ACC112 (cell line): ENCODE measurements around the gene LYZL1.

Experiments
- H2AFZ ChIP-seq: fragments of 200-600 bp; sonication (generic); one replicate; pipeline ENCODE4 v1.6.0; 2017; ENCODE audit warnings: antibody characterized with exemption, low read length; ENCODE audit not compliant: unreplicated experiment
- H3K27ac ChIP-seq: fragments of 200-600 bp; sonication (generic); 2 replicates; pipeline ENCODE4 v1.5.1; 2014; ENCODE audit warnings: low read depth, mild to moderate bottlenecking, antibody characterized with exemption, low read length, moderate library complexity
- H3K27me3 ChIP-seq: fragments of 200-600 bp; sonication (generic); 2 replicates; pipeline ENCODE4 v1.6.1; 2014; ENCODE audit warnings: mild to moderate bottlenecking, antibody characterized with exemption, low read length, moderate library complexity, mixed read lengths; ENCODE audit not compliant: insufficient read depth
- H3K36me3 ChIP-seq: fragments of 200-600 bp; sonication (generic); 2 replicates; pipeline ENCODE4 v1.6.1; 2016; ENCODE audit warnings: mild to moderate bottlenecking, antibody characterized with exemption, low read length, moderate library complexity, mixed read lengths; ENCODE audit not compliant: insufficient read depth
- H3K4me1 ChIP-seq: fragments of 200-600 bp; sonication (generic); one replicate; pipeline ENCODE4 v1.6.1; 2016; ENCODE audit warnings: low read length, mixed read lengths; ENCODE audit not compliant: insufficient read depth, unreplicated experiment, control insufficient read depth
- H3K4me3 ChIP-seq: fragments of 200-600 bp; sonication (generic); 2 replicates; pipeline ENCODE4 v1.5.1; 2014; ENCODE audit warnings: mild to moderate bottlenecking, low read depth, low read length
- H3K79me2 ChIP-seq: fragments of 200-600 bp; sonication (generic); one replicate; pipeline ENCODE4 v1.6.0; 2016; ENCODE audit warnings: low read length; ENCODE audit not compliant: control insufficient read depth, unreplicated experiment, insufficient read depth

The LYZL1 gene

GRCh38 chr10:29259498-29259897 is 29.4 kb upstream of the LYZL1 start:
- H3K27me3 ChIP-seq: peaks cover 13% of the 10 kb centered on the region; the same call in 1 of the 2 replicates
- H3K4me3 ChIP-seq: no peak overlapping the region
- H3K79me2 ChIP-seq: no peaks in the 10 kb centered on the region
- no peak overlapping the region for H2AFZ ChIP-seq
- H3K36me3 ChIP-seq: no peaks in the 10 kb centered on the region
- peaks cover 21% of the 10 kb centered on the region for H3K4me1 ChIP-seq
- no peak overlapping the region for H3K27ac ChIP-seq

GRCh38 chr10:29263506-29263905 is 25.4 kb upstream of the LYZL1 start:
- H3K27ac ChIP-seq: no peak overlapping the region
- no peak overlapping the region for H2AFZ ChIP-seq
- H3K79me2 ChIP-seq: no peaks in the 10 kb centered on the region
- H3K36me3 ChIP-seq: no peaks in the 10 kb centered on the region
- no peaks in the 10 kb centered on the region for H3K4me1 ChIP-seq
- H3K4me3 ChIP-seq: no peak overlapping the region
- peaks cover 13% of the 10 kb centered on the region; the same call in 1 of the 2 replicates for H3K27me3 ChIP-seq

- Histone ChIP-seq H3K79me2 (no peaks in the 10 kb centered on the region), H3K27ac (no peak overlapping the region), H3K36me3 (no peaks in the 10 kb centered on the region), H3K27me3 (peaks cover 13% of the 10 kb centered on the region; the same call in 1 of the 2 replicates), H3K4me1 (no peaks in the 10 kb centered on the region), H2AFZ (no peak overlapping the region), H3K4me3 (no peak overlapping the region)
These were observed 23.6 kb upstream of the LYZL1 start for GRCh38 chr10:29265210-29265768.

- Histone ChIP-seq H3K4me3 (no peak overlapping the region), H3K36me3 (no peaks in the 10 kb centered on the region), H3K27ac (no peak overlapping the region), H3K79me2 (no peaks in the 10 kb centered on the region), H2AFZ (no peak overlapping the region), H3K4me1 (no peaks in the 10 kb centered on the region), H3K27me3 (peaks cover 13% of the 10 kb centered on the region; the same call in 1 of the 2 replicates)
These were observed 22.2 kb upstream of the LYZL1 start for GRCh38 chr10:29266641-29267040.

GRCh38 chr10:29268011-29268410 is 20.9 kb upstream of the LYZL1 start:
- Histone ChIP-seq H3K27me3 (peaks cover 6% of the 10 kb centered on the region; the same call in 1 of the 2 replicates), H3K27ac (no peak overlapping the region), H3K4me3 (no peak overlapping the region), H3K4me1 (no peaks in the 10 kb centered on the region), H2AFZ (no peak overlapping the region), H3K36me3 (no peaks in the 10 kb centered on the region), H3K79me2 (no peaks in the 10 kb centered on the region)

- no peaks in the 10 kb centered on the region for H3K36me3 ChIP-seq
- H3K27me3 ChIP-seq: no peaks in the 10 kb centered on the region
- no peak overlapping the region for H3K27ac ChIP-seq
- no peaks in the 10 kb centered on the region for H3K4me1 ChIP-seq
- no peak overlapping the region for H3K4me3 ChIP-seq
- H2AFZ ChIP-seq: no peak overlapping the region
- no peaks in the 10 kb centered on the region for H3K79me2 ChIP-seq
These were observed 19.4 kb upstream of the LYZL1 start for GRCh38 chr10:29269486-29269885.

- no peaks in the 10 kb centered on the region for H3K36me3 ChIP-seq
- H3K79me2 ChIP-seq: no peaks in the 10 kb centered on the region
- no peak overlapping the region for H3K27ac ChIP-seq
- H3K4me3 ChIP-seq: no peak overlapping the region
- no peaks in the 10 kb centered on the region for H3K27me3 ChIP-seq
- no peak overlapping the region for H2AFZ ChIP-seq
- H3K4me1 ChIP-seq: no peaks in the 10 kb centered on the region
These were observed 18.0 kb upstream of the LYZL1 start for GRCh38 chr10:29270883-29271282.

GRCh38 chr10:29271877-29272276 is 17.0 kb upstream of the LYZL1 start:
- Histone ChIP-seq H3K4me1 (no peaks in the 10 kb centered on the region), H2AFZ (no peak overlapping the region), H3K4me3 (no peak overlapping the region), H3K36me3 (no peaks in the 10 kb centered on the region), H3K27me3 (no peaks in the 10 kb centered on the region), H3K79me2 (no peaks in the 10 kb centered on the region), H3K27ac (no peak overlapping the region)

- Histone ChIP-seq H3K4me1 (no peaks in the 10 kb centered on the region), H3K27ac (no peak overlapping the region), H3K4me3 (no peak overlapping the region), H3K79me2 (no peaks in the 10 kb centered on the region), H2AFZ (no peak overlapping the region), H3K27me3 (peaks cover 2% of the 10 kb centered on the region; the same call in 1 of the 2 replicates), H3K36me3 (no peaks in the 10 kb centered on the region)
These were observed 15.4 kb upstream of the LYZL1 start for GRCh38 chr10:29273478-29273877.

- H3K36me3 ChIP-seq: no peaks in the 10 kb centered on the region
- no peak overlapping the region for H2AFZ ChIP-seq
- peaks cover 16% of the 10 kb centered on the region for H3K27me3 ChIP-seq
- no peak overlapping the region for H3K4me3 ChIP-seq
- no peaks in the 10 kb centered on the region for H3K4me1 ChIP-seq
- no peak overlapping the region for H3K27ac ChIP-seq
- no peaks in the 10 kb centered on the region for H3K79me2 ChIP-seq
These were observed 12.5 kb upstream of the LYZL1 start for GRCh38 chr10:29276251-29276850.

- H3K27ac ChIP-seq: no peak overlapping the region
These were observed 11.6 kb upstream of the LYZL1 start for GRCh38 chr10:29277296-29277695.

More at GRCh38 chr10:29277296-29277695, 11.6 kb upstream of the LYZL1 start:
- Histone ChIP-seq H3K36me3 (no peaks in the 10 kb centered on the region), H2AFZ (no peak overlapping the region), H3K4me1 (no peaks in the 10 kb centered on the region), H3K79me2 (no peaks in the 10 kb centered on the region), H3K4me3 (no peak overlapping the region), H3K27me3 (peaks cover 19% of the 10 kb centered on the region)
